Stimulated activated CD4-positive, alpha-beta T cell treated with anti-CD3 and anti-CD28 coated beads, TNF-alpha, amount 100 ng/mL, for 48 hours (primary cell): ENCODE results near the gene COIL.

ENCODE experiments used
- DNase-seq, 3 donors: peaks; one replicate each; pipeline ENCODE4 v3.0.0-alpha.2; 2020; ENCODE audit warnings: low read depth in 3 of 3

The COIL gene

GRCh38 chr17:56909742-56910508 lies 50.9 kb downstream of the COIL start:
- no peak for DNase-seq

DNA sequence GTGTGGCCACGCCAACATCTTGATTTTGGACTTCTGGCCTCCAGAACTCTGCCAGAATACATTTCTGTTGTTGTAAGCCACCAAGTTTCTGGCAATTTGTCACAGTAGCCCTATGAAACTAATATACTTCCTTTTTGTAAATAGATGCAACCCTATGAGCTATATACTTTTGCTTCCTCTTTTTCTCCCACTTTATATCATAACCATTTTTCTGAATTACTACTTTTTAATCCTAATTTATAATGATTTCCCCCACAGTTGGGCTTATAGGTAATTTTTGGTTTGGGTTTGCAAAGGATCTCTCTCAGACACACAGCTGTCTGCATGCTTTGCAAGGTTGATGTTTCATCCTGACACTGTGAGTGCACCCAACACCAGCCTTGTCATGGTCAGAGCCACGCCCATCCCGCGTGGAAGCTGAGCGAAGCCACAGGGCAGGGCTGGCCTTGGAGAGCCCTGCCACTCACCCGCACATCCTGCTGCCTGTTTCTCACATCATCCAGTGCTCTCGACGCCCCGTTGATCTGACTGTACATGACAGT lies 52.8 kb downstream of the COIL start:
- peak in 1 of 3 donors; percentile 16 for DNase-seq

DNA sequence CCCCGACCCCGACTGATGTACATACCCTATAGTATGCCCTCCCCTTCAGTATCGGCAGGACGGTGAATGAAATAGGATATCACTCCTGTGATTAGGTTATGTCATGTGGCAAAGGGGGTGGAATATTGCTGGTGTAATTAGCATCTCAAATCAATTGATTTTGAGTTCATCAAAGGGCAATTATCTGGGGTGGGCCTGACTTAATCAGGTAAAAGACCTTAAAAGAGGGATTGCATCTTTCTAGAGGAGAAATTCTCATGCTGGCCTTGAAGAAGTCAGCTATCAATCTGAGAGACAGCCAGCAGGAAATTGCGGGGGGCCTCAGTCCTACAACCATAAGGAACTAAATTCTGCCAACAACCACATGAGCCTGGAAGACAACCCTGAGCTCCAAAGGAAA lies 57.3 kb downstream of the COIL start:
- no peak for DNase-seq

DNA sequence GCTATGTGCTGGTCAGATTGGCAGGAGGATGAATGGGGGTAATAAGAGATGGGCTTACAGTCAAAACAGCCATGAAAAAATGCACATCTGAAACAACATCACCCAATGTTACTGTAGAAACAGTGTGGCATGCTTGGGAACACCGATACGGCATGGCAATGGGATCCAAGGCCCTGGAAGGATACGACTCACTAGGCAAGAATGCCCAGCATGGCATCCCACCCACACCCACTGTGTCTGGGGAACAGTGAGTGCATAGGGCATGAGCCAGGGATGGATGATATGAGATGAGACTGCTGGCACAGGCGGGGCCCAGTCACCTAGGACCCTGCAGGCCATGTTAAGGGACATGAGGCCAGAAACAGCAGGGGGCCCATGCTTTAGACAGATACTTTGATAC lies 58.5 kb downstream of the COIL start:
- no peak for DNase-seq

GRCh38 chr17:56899403-56899802 lies 61.4 kb downstream of the COIL start:
- DNase-seq, result no peak

DNA sequence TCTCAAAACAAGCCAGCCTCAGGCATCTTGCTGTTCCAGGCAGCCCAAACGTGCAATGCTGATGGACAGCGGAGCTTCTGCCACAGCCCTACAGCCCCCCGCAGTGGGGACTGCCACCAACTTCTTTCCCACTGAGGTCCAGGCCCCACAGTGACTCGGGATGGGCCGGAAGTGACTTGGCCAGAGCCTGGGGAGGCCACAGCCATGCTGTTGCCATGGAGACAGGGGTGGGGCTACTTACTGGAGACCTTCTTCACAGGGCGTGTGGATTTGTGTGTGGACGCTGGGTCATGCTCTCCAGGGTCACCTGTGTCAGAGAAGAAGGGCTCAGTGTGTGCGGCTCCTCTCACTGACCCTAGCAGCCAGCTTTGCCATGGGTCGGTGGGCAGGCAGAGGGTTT lies 62.0 kb downstream of the COIL start:
- no peak for DNase-seq

DNA sequence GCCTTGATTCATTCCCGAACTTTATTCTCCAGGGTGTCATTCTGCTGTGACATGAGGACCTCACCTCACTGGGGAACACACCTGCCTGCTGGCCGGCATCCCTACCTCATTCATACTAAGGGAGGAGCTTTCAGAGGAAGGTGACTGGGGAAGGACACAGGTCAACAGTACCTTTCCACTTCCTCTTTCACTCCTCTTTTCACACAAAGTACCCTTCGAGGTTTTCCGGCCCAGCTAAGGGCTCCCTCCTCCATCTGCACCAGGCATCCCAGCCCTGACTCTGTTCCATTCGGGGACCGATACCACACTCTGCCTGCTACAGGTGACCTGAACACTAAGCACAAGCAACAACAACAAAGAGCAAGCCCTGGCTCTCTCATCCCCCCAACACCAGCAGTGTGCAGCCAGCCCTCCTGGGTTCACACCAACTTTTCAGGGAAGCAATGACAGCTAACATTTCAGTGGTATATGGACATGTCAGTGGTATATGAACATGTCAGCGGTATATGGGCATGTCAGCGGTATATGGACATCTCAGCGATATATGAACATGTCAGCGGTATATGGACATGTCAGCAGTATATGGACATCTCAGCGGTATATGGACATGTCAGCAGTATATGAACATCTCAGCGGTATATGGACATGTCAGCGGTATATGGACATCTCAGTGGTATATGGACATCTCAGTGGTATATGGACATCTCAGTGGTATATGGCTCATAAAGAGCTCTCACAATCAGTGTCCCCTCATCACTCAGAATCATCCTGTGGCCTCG lies 63.0 kb downstream of the COIL start:
- no peak for DNase-seq

GRCh38 chr17:56896968-56897359 lies 63.9 kb downstream of the COIL start:
- DNase-seq, result no peak

- DNase-seq, result no peak
Measured at GRCh38 chr17:56896217-56896967, 64.5 kb downstream of the COIL start.

DNA sequence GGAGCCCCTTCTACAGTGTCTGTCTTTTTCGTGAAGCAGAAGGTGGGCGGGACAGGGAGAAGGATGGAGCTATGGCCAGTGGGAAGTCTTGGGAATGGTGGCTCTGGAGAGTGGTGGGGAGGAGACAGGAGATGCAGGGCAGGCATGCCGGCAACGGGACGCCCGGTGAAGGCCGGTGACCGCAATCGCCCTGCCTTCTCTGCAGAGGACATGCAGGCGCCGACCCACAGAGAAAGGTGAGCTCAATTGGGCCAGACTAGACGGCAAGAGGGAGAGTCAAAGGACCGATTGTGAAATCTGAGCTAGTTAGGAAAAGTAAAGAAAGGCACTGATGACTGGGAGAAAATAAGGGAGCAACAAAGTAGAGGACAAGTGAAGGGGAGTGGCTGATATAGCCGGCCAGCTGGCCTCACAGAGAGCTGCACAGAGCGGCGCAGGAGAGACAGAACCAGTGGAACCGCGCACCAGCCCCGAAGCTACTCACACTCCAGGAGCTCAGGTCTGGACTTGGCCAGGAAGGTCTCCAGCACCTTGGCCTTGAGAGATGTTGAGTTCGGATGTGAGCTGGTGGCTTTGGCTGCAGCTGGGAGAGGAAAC lies 65.9 kb downstream of the COIL start:
- DNase-seq, result no peak

GRCh38 chr17:56893503-56893902 lies 67.3 kb downstream of the COIL start:
- no peak for DNase-seq

DNA sequence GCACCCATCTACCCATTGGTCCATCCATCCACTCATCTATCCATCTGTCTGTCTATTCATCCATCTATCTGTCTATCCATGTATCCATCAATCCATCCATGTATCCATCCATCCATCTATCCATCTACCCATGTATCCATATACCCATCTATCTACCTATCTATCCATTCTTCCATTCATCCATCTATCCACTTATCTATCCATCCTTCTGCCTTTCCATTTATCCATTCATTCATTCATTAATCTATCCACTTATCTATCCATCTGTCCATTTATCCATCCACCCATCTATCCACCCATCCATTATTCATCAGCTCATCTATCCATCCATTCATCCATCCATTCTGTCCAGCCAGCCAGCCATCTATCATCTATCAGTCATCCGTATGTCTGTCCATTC lies 68.5 kb downstream of the COIL start:
- no peak for DNase-seq

DNA sequence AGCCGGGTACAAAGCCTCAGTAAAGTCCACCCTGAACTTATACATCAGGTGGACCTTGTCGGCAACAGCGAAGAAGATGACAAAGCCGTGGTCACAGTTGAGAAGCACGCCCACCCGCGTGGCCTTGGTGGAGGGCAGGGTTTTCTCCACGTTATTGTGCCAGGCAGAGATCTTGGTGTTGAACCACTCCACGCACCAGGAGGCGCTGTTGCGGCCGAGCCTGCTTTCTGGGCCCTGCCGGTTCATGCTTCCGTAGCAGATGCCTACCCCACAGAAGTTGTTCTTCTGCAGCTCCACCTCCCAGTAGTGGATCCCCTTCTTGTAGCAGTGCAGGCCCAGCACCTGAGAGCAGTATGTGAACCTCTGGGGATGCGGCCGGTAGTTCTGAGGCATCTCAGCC lies 69.1 kb downstream of the COIL start:
- DNase-seq, result peak in 2 of 3 donors; percentile 33 to 40

GRCh38 chr17:56890906-56891674 lies 69.8 kb downstream of the COIL start:
- no peak for DNase-seq

- DNase-seq, result no peak
Measured at GRCh38 chr17:56890390-56890789, 70.5 kb downstream of the COIL start.
